Fibroblast of villous mesenchyme (primary cell): ENCODE measurements around the gene MAN1A2. TPM values are rescaled to one million over a fixed set of nuclear protein-coding genes. Genes with fewer than 3 reads are reported as not detected.
"Not testable (repeated sequence)": the region's sequence is repeated elsewhere in the genome, so short reads cannot be mapped to it uniquely, and the experiment has no call there.

Experiments
- DNase-seq: peaks from one replicate; pipeline ENCODE4 v3.0.0-alpha.2; 2010; ENCODE audit warnings: low read depth
- H3K4me3 ChIP-seq: 2 replicates; pipeline ENCODE4 v1.5.1; 2011; ENCODE audit warnings: low read depth, mild to moderate bottlenecking, low read length
- total RNA-seq: library from RNA; depleted of rRNA; stranded (reverse); fragments of >200 nt; gene quantifications from 2 replicates; pipeline ENCODE4 v1.2.3, GENCODE V29; 2012
- TF ChIP-seq, protein P1 (sequence below): IDR thresholded peaks from 2 replicates; pipeline ENCODE4 v1.5.1; 2012; ENCODE audit warnings: low read depth, mild to moderate bottlenecking, low read length; ENCODE audit not compliant: insufficient read depth

MAN1A2 gene
- 63.5 and 78.2 TPM in 2 replicates for total RNA-seq

DNA sequence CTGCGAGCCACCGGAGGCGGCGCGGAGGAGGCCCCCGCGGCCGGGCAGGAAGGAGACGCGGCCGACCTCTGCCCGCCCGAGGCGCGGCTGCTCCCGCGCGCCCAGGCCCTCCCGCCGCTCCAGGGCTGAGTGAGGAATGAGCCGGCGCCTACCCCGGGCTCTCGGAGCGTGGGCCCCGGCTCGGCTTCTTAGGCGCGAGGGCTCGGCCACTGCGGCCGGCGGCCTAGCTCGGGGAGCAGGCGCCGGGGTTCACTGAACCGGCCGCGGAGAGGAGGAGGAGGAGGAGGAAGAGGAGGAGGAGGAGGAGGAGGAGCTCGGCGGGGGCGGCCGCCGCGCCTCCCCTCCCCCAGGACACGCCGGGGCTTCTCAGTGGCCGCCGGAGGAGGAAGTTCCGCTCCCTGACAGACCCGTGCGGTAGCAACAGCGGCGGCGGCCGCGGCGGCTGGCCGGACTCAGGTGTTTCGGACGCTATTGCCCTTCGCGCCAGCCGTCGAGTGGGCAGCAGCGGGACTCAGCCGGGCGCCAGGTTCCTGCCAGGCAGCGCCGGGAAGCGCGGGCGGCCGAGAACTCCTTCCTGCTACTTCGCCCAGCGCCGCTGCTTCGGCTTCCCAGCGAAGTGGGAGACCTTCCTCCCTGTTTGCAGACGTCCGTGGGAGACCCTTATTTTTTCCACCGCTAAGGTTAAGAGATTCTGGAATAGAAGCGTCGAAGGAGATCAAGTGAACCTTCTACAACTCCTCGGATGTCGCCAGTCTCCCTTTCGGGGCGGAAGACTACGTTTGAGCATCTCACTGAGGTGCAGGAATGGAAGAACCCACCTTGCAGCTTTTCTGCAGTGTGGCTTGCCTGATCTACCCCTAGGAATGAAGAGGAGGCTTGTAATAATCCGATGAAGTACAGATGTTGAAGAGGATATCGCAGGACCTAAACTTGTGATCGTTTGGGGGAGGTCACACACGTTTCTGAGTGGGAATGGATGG, at the start of gene MAN1A2:
Gene MAN1A2, plus strand, starts transcription at position 404 of the 980 bp plus-strand sequence. CDS start 735 bp downstream, outside the sequence.
- DNase-seq: peak; percentile 81
- TF ChIP-seq, protein P1, sequence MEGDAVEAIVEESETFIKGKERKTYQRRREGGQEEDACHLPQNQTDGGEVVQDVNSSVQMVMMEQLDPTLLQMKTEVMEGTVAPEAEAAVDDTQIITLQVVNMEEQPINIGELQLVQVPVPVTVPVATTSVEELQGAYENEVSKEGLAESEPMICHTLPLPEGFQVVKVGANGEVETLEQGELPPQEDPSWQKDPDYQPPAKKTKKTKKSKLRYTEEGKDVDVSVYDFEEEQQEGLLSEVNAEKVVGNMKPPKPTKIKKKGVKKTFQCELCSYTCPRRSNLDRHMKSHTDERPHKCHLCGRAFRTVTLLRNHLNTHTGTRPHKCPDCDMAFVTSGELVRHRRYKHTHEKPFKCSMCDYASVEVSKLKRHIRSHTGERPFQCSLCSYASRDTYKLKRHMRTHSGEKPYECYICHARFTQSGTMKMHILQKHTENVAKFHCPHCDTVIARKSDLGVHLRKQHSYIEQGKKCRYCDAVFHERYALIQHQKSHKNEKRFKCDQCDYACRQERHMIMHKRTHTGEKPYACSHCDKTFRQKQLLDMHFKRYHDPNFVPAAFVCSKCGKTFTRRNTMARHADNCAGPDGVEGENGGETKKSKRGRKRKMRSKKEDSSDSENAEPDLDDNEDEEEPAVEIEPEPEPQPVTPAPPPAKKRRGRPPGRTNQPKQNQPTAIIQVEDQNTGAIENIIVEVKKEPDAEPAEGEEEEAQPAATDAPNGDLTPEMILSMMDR: no peak
- peak within 1 kb of the TSS; percentile 92 for H3K4me3 ChIP-seq

GRCh38 chr1:117318011-117318410, 49.2 kb upstream of the MAN1A2 start:
- no peak for DNase-seq
- TF ChIP-seq, protein P1: no peak
- no peak overlapping the region for H3K4me3 ChIP-seq

GRCh38 chr1:117318426-117318825, 48.8 kb upstream of the MAN1A2 start:
- no peak overlapping the region for H3K4me3 ChIP-seq
- TF ChIP-seq, protein P1: no peak
- no peak for DNase-seq

- TF ChIP-seq, protein P1: no peak
- no peak for DNase-seq
- H3K4me3 ChIP-seq: no peak overlapping the region
These were observed 46.7 kb upstream of the MAN1A2 start for GRCh38 chr1:117320515-117320914.

DNA sequence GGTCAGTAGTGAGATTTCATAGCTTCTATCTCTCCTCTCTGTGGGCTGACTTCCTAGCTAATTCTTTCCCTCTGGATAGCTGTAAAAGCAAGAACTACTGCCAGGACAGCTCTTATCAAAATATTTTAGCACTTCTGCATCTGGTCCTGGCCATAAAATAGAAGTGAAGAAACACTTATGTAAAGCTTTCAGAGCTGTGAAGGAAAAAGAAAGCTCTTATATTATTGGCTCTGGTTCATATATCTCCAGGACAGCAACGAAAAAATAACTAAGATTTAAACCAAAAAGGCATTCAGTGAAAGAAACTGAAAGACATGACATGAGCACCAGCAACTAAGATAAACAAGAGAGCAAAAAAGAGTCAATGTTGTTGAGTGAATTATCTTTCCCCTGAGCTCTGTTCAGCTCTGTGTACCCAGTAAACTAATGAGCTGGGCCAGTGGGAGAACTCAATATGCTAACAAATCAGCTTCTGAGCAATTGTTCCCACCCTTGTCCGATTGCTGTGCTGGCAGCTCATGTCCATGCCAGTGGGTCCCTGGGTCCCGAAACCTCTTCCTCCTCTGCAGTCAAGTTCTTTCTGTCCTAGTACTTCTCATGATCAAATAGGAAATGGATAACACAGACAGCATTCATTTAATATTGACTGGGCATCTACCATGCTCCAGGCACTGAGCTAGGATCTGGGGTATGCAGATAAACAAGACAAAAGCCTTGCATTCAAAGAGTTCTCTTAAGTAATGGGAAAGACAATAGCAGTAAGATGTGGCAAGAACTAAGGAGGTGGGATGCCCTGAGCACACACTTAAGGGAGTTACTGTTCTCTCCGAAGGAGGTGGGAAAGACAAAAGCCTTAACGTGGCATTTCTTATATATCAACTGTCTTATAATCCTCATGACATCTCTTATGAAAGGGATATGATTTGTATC, 45.3 kb upstream of the MAN1A2 start:
- TF ChIP-seq, protein P1: no peak
- peak; percentile 64 for DNase-seq
- no peak overlapping the region for H3K4me3 ChIP-seq

- DNase-seq: no peak
- TF ChIP-seq, protein P1: no peak
- H3K4me3 ChIP-seq: no peak overlapping the region
These were observed 42.9 kb upstream of the MAN1A2 start for GRCh38 chr1:117324357-117324756.

DNA sequence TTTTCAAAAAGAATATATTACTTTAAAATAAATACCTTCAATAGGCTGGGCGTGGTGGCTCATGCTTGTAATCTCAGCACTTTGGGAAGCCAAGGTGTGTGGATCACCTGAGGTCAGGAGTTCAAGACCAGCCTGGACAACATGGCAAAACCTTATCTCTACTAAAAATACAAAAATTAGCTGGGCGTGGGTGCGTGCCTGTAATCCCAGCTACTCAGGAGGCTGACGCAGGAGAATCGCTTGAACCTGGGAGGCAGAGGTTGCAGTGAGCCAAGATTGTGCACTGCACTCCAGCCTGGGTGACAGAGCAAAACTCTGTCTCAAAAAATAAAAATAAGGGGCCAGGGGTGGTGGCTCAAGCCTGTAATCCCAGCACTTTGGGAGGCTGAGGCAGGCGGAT, 41.2 kb upstream of the MAN1A2 start:
- H3K4me3 ChIP-seq: not testable (repeated sequence)

More for the DNA sequence above, 41.2 kb upstream of the MAN1A2 start:
- not testable (repeated sequence) for DNase-seq
